Endothelial cell of umbilical vein (primary cell): ENCODE results near the gene FBLN2.

Experiments
- FOS ChIP-seq: IDR thresholded peaks from 2 replicates; pipeline ENCODE4 v1.6.1; 2011; ENCODE audit warnings: mild to moderate bottlenecking, low read length, moderate library complexity, borderline replicate concordance; ENCODE audit not compliant: insufficient read depth
- GATA2 ChIP-seq: IDR thresholded peaks from 2 replicates; pipeline ENCODE4 v1.7.0; 2011; ENCODE audit warnings: low read depth, mild to moderate bottlenecking, moderate library complexity, mixed read lengths, low read length; ENCODE audit not compliant: insufficient read length, insufficient read depth
- JUN ChIP-seq: IDR thresholded peaks from 2 replicates; pipeline ENCODE4 v1.6.1; 2011; ENCODE audit warnings: borderline replicate concordance, low read depth; ENCODE audit not compliant: insufficient read length, insufficient read depth
- POLR2A ChIP-seq: IDR thresholded peaks from 2 replicates; pipeline ENCODE4 v1.6.1; 2012; ENCODE audit warnings: low read depth, mild to moderate bottlenecking, control low read depth, low read length
- POLR2AphosphoS5 ChIP-seq: IDR thresholded peaks from 2 replicates; pipeline ENCODE4 v1.6.1; 2012; ENCODE audit warnings: low read depth, mild to moderate bottlenecking, control low read depth, low read length, moderate library complexity; ENCODE audit not compliant: insufficient read depth
- TF ChIP-seq, protein P1 (sequence below), 2 donors: IDR thresholded peaks; 1 replicate in 1 of 2; 2 replicates in 1 of 2; pipeline ENCODE4 v1.5.1; 2011; ENCODE audit warnings: low read length in 2 of 2, mild to moderate bottlenecking in 2 of 2, moderate library complexity in 2 of 2, control low read depth in 1 of 2, inconsistent platforms in 1 of 2, low read depth in 1 of 2; ENCODE audit not compliant: insufficient read depth in 1 of 2; ENCODE audit errors: extremely low read depth in 1 of 2
- TF ChIP-seq, protein P2 (sequence below): IDR thresholded peaks from 2 replicates; pipeline ENCODE4 v1.6.1; 2011; ENCODE audit not compliant: insufficient read depth, insufficient read length

DNA sequence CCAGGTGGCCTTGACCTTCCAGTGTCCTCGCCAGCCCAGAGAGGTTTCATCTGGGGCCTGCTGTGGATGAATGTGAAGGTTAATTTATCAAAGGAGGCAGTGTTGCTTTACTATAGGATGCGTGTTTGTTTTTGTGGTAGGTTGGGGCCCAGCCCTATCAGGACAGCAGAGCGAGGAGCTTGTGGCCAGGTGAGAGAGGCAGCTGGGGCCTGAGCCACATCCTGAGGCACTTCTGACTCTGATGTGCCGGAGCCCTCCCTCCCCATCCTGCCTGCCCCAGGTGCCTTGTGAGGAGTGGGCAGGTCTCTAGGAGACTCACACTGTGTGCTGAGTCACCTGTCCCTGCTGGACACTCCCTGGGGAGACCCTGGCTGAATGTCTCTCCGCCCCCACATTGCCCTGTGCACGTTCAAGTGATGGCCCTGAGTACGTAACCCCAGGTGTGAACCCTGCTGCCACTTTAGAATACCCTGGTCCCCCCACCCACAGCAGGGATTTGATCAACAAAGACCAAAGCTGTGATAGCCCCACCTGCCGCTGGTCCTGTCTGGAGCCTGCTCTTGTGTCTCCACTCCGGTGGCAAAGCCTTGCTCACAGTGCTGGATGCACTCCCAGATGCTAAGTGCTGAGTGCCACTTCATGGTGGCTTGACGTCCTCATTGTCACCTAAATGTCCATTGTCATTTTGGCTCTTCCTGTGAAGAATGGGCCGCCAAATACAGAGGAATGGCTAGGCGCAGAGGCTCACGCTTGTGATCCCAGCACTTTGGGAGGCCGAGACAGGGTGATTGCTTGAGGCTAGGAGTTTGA is 16.0 kb downstream of the FBLN2 start:
- no peak for TF ChIP-seq GATA2
- TF ChIP-seq JUN, result no peak
- no peak for TF ChIP-seq POLR2AphosphoS5
- TF ChIP-seq, protein P1, sequence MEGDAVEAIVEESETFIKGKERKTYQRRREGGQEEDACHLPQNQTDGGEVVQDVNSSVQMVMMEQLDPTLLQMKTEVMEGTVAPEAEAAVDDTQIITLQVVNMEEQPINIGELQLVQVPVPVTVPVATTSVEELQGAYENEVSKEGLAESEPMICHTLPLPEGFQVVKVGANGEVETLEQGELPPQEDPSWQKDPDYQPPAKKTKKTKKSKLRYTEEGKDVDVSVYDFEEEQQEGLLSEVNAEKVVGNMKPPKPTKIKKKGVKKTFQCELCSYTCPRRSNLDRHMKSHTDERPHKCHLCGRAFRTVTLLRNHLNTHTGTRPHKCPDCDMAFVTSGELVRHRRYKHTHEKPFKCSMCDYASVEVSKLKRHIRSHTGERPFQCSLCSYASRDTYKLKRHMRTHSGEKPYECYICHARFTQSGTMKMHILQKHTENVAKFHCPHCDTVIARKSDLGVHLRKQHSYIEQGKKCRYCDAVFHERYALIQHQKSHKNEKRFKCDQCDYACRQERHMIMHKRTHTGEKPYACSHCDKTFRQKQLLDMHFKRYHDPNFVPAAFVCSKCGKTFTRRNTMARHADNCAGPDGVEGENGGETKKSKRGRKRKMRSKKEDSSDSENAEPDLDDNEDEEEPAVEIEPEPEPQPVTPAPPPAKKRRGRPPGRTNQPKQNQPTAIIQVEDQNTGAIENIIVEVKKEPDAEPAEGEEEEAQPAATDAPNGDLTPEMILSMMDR (IDR thresholded peaks at IDR 0.05; ENCODE audit: extremely low read depth in 1 of 2, insufficient read depth in 1 of 2, low read depth in 1 of 2, low read length in 2 of 2), result no peak
- TF ChIP-seq, protein P2, sequence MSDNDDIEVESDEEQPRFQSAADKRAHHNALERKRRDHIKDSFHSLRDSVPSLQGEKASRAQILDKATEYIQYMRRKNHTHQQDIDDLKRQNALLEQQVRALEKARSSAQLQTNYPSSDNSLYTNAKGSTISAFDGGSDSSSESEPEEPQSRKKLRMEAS, result no peak
- TF ChIP-seq POLR2A, result no peak
- TF ChIP-seq FOS, result no peak
